Testis (tissue), 2 donors: ENCODE measurements around the gene CELF2.

ENCODE experiments used
- CTCF ChIP-seq, 3 experiments: fragments of 450-650 bp in 2 of 3; fragments of 200-600 bp in 1 of 3; sonication (generic) in 1 of 3; IDR thresholded peaks; one replicate each; pipeline ENCODE4 v1.5.1; 2016 to 2019; ENCODE audit warnings: antibody characterized with exemption in 3 of 3, mild to moderate bottlenecking in 2 of 3, moderate library complexity in 1 of 3
- POLR2A ChIP-seq: fragments of 450-650 bp; IDR thresholded peaks from one replicate; pipeline ENCODE4 v1.6.1; 2017; ENCODE audit warnings: antibody characterized with exemption, mild to moderate bottlenecking, moderate library complexity

GRCh38 chr10:11154333-11154732, 136.7 kb downstream of the CELF2 start:
- no peak for TF ChIP-seq CTCF (IDR thresholded peaks at IDR 0.05)
- no peak for TF ChIP-seq POLR2A
